Measurements from ENCODE around the gene KREMEN1. TPM values are rescaled to one million over a fixed set of nuclear protein-coding genes. Genes with fewer than 3 reads are reported as not detected.

Gene KREMEN1
- polyA plus RNA-seq, 4 donors = 1.1 to 24.6 (median 7.0) TPM

- no peaks in the 10 kb centered on the region for H3K9me3 ChIP-seq (ENCODE audit: control insufficient read depth in 2 of 2, insufficient read depth in 1 of 2, low read depth in 1 of 2, low read length in 1 of 2)
- H3K4me1 ChIP-seq (ENCODE audit: control insufficient read depth in 3 of 3, insufficient read depth in 2 of 3, low read depth in 1 of 3, low read length in 2 of 3) = peaks cover 0 to 6% (median 0%) of the 10 kb centered on the region in 3 donors
- H3K27me3 ChIP-seq (ENCODE audit: control insufficient read depth in 3 of 3, insufficient read depth in 3 of 3, low read length in 3 of 3) = no peaks in the 10 kb centered on the region
- no peak overlapping the region for H3K27ac ChIP-seq (ENCODE audit: low read depth in 1 of 3, low read length in 2 of 3)
- no peak overlapping the region for H3K4me3 ChIP-seq (ENCODE audit: low read depth in 1 of 3, low read length in 3 of 3)
- DNase-seq (no peak), FAIRE-seq (no peak)
- H3K36me3 ChIP-seq (ENCODE audit: control insufficient read depth in 3 of 3, insufficient read depth in 2 of 3, low read depth in 1 of 3, low read length in 3 of 3) = peaks cover 0 to 13% (median 0%) of the 10 kb centered on the region in 3 donors
- WGBS, 3 donors = 71 to 80% (median 72%) methylated on average over 10 of the region's 10 CpGs
Observed at GRCh38 chr22:29195964-29196666, 123.3 kb downstream of the KREMEN1 start.

GRCh38 chr22:29197096-29197495, 124.3 kb downstream of the KREMEN1 start:
- DNase-seq (no peak), FAIRE-seq (no peak)
- Histone ChIP-seq H3K36me3 (ENCODE audit: control insufficient read depth in 3 of 3, insufficient read depth in 2 of 3, low read depth in 1 of 3, low read length in 3 of 3) (peaks cover 0 to 13% (median 0%) of the 10 kb centered on the region in 3 donors), H3K27me3 (ENCODE audit: control insufficient read depth in 3 of 3, insufficient read depth in 3 of 3, low read length in 3 of 3) (no peaks in the 10 kb centered on the region), H3K27ac (ENCODE audit: low read depth in 1 of 3, low read length in 2 of 3) (no peak overlapping the region), H3K4me3 (ENCODE audit: low read depth in 1 of 3, low read length in 3 of 3) (no peak overlapping the region), H3K4me1 (ENCODE audit: control insufficient read depth in 3 of 3, insufficient read depth in 2 of 3, low read depth in 1 of 3, low read length in 2 of 3) (peaks cover 0 to 14% (median 3%) of the 10 kb centered on the region in 3 donors), H3K9me3 (ENCODE audit: control insufficient read depth in 2 of 2, insufficient read depth in 1 of 2, low read depth in 1 of 2, low read length in 1 of 2) (no peaks in the 10 kb centered on the region)
- 92 to 93% (median 93%) methylated on average over 3 of the region's 3 CpGs for WGBS, 3 donors

GRCh38 chr22:29198240-29198639, 125.4 kb downstream of the KREMEN1 start:
- H3K9me3 ChIP-seq (ENCODE audit: control insufficient read depth in 2 of 2, insufficient read depth in 1 of 2, low read depth in 1 of 2, low read length in 1 of 2) = no peaks in the 10 kb centered on the region
- DNase-seq (no peak), FAIRE-seq (no peak)
- peaks cover 0 to 13% (median 0%) of the 10 kb centered on the region in 3 donors for H3K36me3 ChIP-seq (ENCODE audit: control insufficient read depth in 3 of 3, insufficient read depth in 2 of 3, low read depth in 1 of 3, low read length in 3 of 3)
- peaks cover 0 to 24% (median 3%) of the 10 kb centered on the region in 3 donors for H3K4me1 ChIP-seq (ENCODE audit: control insufficient read depth in 3 of 3, insufficient read depth in 2 of 3, low read depth in 1 of 3, low read length in 2 of 3)
- no peak overlapping the region for H3K27ac ChIP-seq (ENCODE audit: low read depth in 1 of 3, low read length in 2 of 3)
- 93 to 96% (median 96%) methylated on average over 5 of the region's 5 CpGs for WGBS, 3 donors
- H3K4me3 ChIP-seq (ENCODE audit: low read depth in 1 of 3, low read length in 3 of 3) = no peak overlapping the region
- no peaks in the 10 kb centered on the region for H3K27me3 ChIP-seq (ENCODE audit: control insufficient read depth in 3 of 3, insufficient read depth in 3 of 3, low read length in 3 of 3)

- FAIRE-seq (no peak), DNase-seq (no peak)
- Histone ChIP-seq H3K27me3 (ENCODE audit: control insufficient read depth in 3 of 3, insufficient read depth in 3 of 3, low read length in 3 of 3) (no peaks in the 10 kb centered on the region), H3K4me3 (ENCODE audit: low read depth in 1 of 3, low read length in 3 of 3) (no peak overlapping the region), H3K9me3 (ENCODE audit: control insufficient read depth in 2 of 2, insufficient read depth in 1 of 2, low read depth in 1 of 2, low read length in 1 of 2) (no peaks in the 10 kb centered on the region), H3K4me1 (ENCODE audit: control insufficient read depth in 3 of 3, insufficient read depth in 2 of 3, low read depth in 1 of 3, low read length in 2 of 3) (peaks cover 0 to 24% (median 3%) of the 10 kb centered on the region in 3 donors), H3K27ac (ENCODE audit: low read depth in 1 of 3, low read length in 2 of 3) (no peak overlapping the region), H3K36me3 (ENCODE audit: control insufficient read depth in 3 of 3, insufficient read depth in 2 of 3, low read depth in 1 of 3, low read length in 3 of 3) (peaks cover 0 to 13% (median 0%) of the 10 kb centered on the region in 3 donors)
- 80 to 93% (median 86%) methylated on average over 8 of the region's 8 CpGs for WGBS, 3 donors
Observed at GRCh38 chr22:29199702-29200400, 127.0 kb downstream of the KREMEN1 start.

GRCh38 chr22:29200901-29201300, 128.1 kb downstream of the KREMEN1 start:
- DNase-seq = no peak
- no peaks in the 10 kb centered on the region for H3K27me3 ChIP-seq (ENCODE audit: control insufficient read depth in 3 of 3, insufficient read depth in 3 of 3, low read length in 3 of 3)
- no peaks in the 10 kb centered on the region for H3K9me3 ChIP-seq (ENCODE audit: control insufficient read depth in 2 of 2, insufficient read depth in 1 of 2, low read depth in 1 of 2, low read length in 1 of 2)
- H3K4me3 ChIP-seq (ENCODE audit: low read depth in 1 of 3, low read length in 3 of 3) = no peak overlapping the region
- WGBS, 3 donors = 92 to 95% (median 93%) methylated on average over 7 of the region's 7 CpGs
- FAIRE-seq = no peak
- H3K4me1 ChIP-seq (ENCODE audit: control insufficient read depth in 3 of 3, insufficient read depth in 2 of 3, low read depth in 1 of 3, low read length in 2 of 3) = peaks cover 0 to 18% (median 3%) of the 10 kb centered on the region in 3 donors
- no peak overlapping the region for H3K27ac ChIP-seq (ENCODE audit: low read depth in 1 of 3, low read length in 2 of 3)
- peaks cover 0 to 9% (median 0%) of the 10 kb centered on the region in 3 donors for H3K36me3 ChIP-seq (ENCODE audit: control insufficient read depth in 3 of 3, insufficient read depth in 2 of 3, low read depth in 1 of 3, low read length in 3 of 3)

- DNase-seq (peak in 1 of 2 donors; percentile 17), FAIRE-seq (no peak)
- Histone ChIP-seq H3K36me3 (ENCODE audit: control insufficient read depth in 3 of 3, insufficient read depth in 2 of 3, low read depth in 1 of 3, low read length in 3 of 3) (peaks cover 0 to 9% (median 0%) of the 10 kb centered on the region in 3 donors), H3K9me3 (ENCODE audit: control insufficient read depth in 2 of 2, insufficient read depth in 1 of 2, low read depth in 1 of 2, low read length in 1 of 2) (no peaks in the 10 kb centered on the region), H3K27me3 (ENCODE audit: control insufficient read depth in 3 of 3, insufficient read depth in 3 of 3, low read length in 3 of 3) (no peaks in the 10 kb centered on the region), H3K27ac (ENCODE audit: low read depth in 1 of 3, low read length in 2 of 3) (peak overlapping the region in 2 of 3 donors; percentile 69 to 89), H3K4me1 (ENCODE audit: control insufficient read depth in 3 of 3, insufficient read depth in 2 of 3, low read depth in 1 of 3, low read length in 2 of 3) (peaks cover 0 to 18% (median 3%) of the 10 kb centered on the region in 3 donors), H3K4me3 (ENCODE audit: low read depth in 1 of 3, low read length in 3 of 3) (no peak overlapping the region)
- WGBS, 3 donors = 68 to 87% (median 77%) methylated on average over 7 of the region's 7 CpGs
Observed at GRCh38 chr22:29201782-29202181, 128.9 kb downstream of the KREMEN1 start.

- FAIRE-seq = no peak
Observed at GRCh38 chr22:29202212-29203192, 129.7 kb downstream of the KREMEN1 start.

More at GRCh38 chr22:29202212-29203192, 129.7 kb downstream of the KREMEN1 start:
- Histone ChIP-seq H3K36me3 (ENCODE audit: control insufficient read depth in 3 of 3, insufficient read depth in 2 of 3, low read depth in 1 of 3, low read length in 3 of 3) (peaks cover 0 to 16% (median 0%) of the 10 kb centered on the region in 3 donors), H3K27ac (ENCODE audit: low read depth in 1 of 3, low read length in 2 of 3) (peak overlapping the region; percentile 44 to 89 (median 69)), H3K4me1 (ENCODE audit: control insufficient read depth in 3 of 3, insufficient read depth in 2 of 3, low read depth in 1 of 3, low read length in 2 of 3) (peaks cover 0 to 22% (median 3%) of the 10 kb centered on the region in 3 donors), H3K4me3 (ENCODE audit: low read depth in 1 of 3, low read length in 3 of 3) (no peak overlapping the region), H3K9me3 (ENCODE audit: control insufficient read depth in 2 of 2, insufficient read depth in 1 of 2, low read depth in 1 of 2, low read length in 1 of 2) (no peaks in the 10 kb centered on the region), H3K27me3 (ENCODE audit: control insufficient read depth in 3 of 3, insufficient read depth in 3 of 3, low read length in 3 of 3) (no peaks in the 10 kb centered on the region)
- peak; percentile 32 to 67 for DNase-seq
- WGBS, 3 donors = 32 to 54% (median 47%) methylated on average over 24 of the region's 24 CpGs

All from small intestine (tissue), 7 donors.